Hepatocyte (in vitro differentiated cells): ENCODE data around the gene CHD2.
"Not testable (repeated sequence)": the region's sequence is repeated elsewhere in the genome, so short reads cannot be mapped to it uniquely, and the experiment has no call there.

ENCODE experiments used
- EZH2 ChIP-seq: fragments of 200-600 bp; sonication (generic); IDR thresholded peaks from 2 replicates; pipeline ENCODE4 v1.6.1; 2016; ENCODE audit warnings: antibody characterized with exemption, mild to moderate bottlenecking, borderline replicate concordance
- TF ChIP-seq, protein P1 (sequence below): fragments of 200-600 bp; sonication (generic); IDR thresholded peaks from 2 replicates; pipeline ENCODE4 v1.5.1; 2016; ENCODE audit warnings: antibody characterized with exemption, mild to moderate bottlenecking; ENCODE audit not compliant: poor library complexity

DNA sequence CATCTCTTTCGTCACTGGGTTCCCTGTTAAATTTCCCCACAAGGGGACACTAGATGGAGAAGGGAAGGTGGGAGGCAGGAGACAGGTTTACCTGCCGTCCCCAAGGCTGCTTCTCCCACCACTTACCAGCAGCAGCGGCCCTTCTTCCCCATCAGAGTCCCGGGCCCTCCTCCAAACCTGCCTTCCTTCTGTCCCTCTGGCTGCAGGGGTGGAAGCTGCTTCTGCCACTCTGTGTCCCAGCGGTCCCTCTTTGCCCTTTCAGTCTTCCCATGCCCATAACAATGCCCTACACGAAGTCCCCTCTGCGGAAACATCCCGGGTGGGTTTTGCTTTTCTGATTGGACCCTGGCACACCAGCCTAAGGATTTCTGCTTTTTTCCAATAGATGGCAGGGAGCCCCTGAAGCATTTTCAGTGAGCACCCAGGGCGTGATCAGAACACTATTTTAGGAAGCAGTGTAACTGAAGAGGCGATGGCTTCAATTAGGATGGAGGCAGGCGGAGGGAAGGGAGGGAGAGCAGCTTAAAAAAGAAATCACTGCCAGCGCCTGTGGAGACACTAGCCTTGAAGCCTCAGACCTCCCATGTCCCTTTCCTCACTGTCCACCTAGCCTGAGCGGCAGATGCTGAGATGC, 162.6 kb downstream of the CHD2 start:
- TF ChIP-seq, protein P1, sequence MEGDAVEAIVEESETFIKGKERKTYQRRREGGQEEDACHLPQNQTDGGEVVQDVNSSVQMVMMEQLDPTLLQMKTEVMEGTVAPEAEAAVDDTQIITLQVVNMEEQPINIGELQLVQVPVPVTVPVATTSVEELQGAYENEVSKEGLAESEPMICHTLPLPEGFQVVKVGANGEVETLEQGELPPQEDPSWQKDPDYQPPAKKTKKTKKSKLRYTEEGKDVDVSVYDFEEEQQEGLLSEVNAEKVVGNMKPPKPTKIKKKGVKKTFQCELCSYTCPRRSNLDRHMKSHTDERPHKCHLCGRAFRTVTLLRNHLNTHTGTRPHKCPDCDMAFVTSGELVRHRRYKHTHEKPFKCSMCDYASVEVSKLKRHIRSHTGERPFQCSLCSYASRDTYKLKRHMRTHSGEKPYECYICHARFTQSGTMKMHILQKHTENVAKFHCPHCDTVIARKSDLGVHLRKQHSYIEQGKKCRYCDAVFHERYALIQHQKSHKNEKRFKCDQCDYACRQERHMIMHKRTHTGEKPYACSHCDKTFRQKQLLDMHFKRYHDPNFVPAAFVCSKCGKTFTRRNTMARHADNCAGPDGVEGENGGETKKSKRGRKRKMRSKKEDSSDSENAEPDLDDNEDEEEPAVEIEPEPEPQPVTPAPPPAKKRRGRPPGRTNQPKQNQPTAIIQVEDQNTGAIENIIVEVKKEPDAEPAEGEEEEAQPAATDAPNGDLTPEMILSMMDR, result not testable (repeated sequence)
- not testable (repeated sequence) for TF ChIP-seq EZH2
